GM12873 (cell line): ENCODE results near the gene SCN10A.

ENCODE experiments used
- TF ChIP-seq, protein P1 (sequence below): IDR thresholded peaks from 2 replicates; pipeline ENCODE4 v1.5.1; 2012; ENCODE audit warnings: low read depth, mild to moderate bottlenecking, moderate library complexity, low read length, control low read depth; ENCODE audit not compliant: insufficient read depth; ENCODE audit errors: missing control alignments

Gene SCN10A

DNA sequence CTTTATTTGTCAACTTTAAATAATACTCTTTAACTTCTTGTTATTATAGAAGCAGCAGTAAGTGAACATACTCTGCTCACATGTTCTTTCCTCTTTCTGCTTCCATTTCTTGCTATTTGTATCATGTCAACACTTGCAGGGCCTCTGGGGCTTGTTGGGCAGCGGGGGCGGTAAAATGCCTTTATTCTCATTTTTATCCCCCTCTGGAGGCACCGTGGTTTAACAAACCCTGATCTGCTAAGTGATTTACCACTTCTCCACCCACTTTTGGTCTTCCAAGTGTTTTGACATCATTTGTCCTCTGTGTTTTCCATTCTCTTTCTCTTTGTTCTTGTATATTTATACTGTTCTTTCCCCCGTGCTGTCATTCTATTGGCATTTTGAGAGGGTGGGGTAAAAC is 33.9 kb downstream of the SCN10A start:
- TF ChIP-seq, protein P1, sequence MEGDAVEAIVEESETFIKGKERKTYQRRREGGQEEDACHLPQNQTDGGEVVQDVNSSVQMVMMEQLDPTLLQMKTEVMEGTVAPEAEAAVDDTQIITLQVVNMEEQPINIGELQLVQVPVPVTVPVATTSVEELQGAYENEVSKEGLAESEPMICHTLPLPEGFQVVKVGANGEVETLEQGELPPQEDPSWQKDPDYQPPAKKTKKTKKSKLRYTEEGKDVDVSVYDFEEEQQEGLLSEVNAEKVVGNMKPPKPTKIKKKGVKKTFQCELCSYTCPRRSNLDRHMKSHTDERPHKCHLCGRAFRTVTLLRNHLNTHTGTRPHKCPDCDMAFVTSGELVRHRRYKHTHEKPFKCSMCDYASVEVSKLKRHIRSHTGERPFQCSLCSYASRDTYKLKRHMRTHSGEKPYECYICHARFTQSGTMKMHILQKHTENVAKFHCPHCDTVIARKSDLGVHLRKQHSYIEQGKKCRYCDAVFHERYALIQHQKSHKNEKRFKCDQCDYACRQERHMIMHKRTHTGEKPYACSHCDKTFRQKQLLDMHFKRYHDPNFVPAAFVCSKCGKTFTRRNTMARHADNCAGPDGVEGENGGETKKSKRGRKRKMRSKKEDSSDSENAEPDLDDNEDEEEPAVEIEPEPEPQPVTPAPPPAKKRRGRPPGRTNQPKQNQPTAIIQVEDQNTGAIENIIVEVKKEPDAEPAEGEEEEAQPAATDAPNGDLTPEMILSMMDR: no peak

DNA sequence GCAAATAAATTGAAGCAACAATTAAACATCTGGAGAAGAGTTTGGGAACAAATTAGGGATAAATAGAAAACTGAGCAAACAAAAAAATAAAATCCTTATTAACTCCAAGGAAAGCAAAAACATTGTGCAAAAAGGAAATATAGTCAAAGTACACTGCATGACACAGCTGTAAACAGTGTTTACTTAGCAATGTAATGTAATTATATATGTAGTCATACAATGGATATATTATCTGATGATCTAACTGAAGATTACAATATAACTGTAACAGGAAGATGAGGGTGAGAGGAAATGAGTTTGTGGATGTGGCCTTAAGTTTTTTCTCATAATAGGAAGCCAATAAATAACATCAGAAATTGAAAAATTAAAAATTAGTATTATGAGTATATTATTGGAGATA is 42.5 kb downstream of the SCN10A start:
- TF ChIP-seq, protein P1: no peak

GRCh38 chr3:38763569-38763968 is 52.4 kb downstream of the SCN10A start:
- TF ChIP-seq, protein P1: no peak

DNA sequence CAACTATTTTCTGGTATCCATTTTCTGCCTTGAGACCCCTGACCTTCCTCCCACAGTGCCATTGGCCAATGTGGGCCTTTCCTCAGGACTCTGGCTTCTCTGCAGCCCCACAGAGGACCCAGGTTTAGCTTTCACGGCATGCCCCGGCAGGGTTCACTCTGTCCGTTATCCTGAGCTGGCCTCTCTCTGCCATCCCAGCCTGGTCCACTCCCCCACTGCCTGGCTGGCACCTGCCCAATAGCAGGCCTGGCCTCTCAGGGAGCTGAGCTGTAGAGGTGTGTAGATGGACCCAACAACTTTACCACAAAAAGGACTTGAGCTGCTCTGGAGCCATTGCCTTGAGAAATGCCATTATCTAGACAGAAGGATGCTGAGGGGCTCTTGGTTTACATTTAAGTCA is 57.5 kb downstream of the SCN10A start:
- TF ChIP-seq, protein P1: no peak

- TF ChIP-seq, protein P1: no peak
Observed at GRCh38 chr3:38757721-38758120, 58.3 kb downstream of the SCN10A start.

- TF ChIP-seq, protein P1: no peak
Observed at GRCh38 chr3:38756892-38757291, 59.1 kb downstream of the SCN10A start.

GRCh38 chr3:38755130-38755529 is 60.9 kb downstream of the SCN10A start:
- TF ChIP-seq, protein P1: no peak
